NCI-H2196 treated with DMSO at 0.1 percent for 48 hours (cell line): Measurements from ENCODE around the gene AXIN1.

Source experiments
- DNase-seq: peaks from one replicate; lab custom pipeline; 2025; ENCODE audit not compliant: unreplicated experiment; lab: John Stamatoyannopoulos, UW

AXIN1 gene

DNA sequence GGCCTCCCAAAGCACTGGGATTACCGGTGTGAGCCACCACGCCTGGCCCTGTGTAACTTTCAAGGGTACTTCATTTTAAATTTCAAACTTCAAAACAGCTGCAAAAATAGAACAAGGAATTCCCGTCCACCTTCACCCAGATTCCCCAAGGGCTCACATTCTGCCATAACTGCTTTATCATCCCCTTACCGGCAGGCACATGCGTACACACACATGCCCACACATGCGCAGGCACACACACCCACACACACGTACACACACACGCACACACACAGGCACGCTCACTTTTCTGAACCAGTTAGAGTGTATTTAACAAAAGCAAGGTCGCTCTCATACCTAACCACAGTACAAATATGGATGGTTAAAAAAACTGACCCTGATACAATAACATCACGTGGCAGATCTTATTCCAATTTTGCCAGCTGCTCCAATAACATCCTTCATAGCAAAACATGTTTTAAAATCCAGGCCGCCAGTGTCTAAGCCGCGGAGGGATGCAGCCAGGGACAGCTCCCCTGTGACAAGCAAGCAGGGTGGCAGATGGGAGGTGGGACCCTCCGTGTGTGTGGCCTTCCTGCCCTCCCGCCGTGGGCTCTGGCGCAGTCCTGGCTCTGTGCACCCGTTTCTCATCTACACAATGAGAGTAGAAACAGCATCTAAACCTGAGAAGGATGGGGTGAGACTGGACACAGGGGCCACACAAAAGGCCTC lies 46.5 kb downstream of the AXIN1 start:
- no peak for DNase-seq

GRCh38 chr16:303760-304505 lies 48.6 kb downstream of the AXIN1 start:
- DNase-seq: no peak

- DNase-seq: no peak
Observed at GRCh38 chr16:301950-302349, 50.6 kb downstream of the AXIN1 start.

- no peak for DNase-seq
Observed at GRCh38 chr16:301235-301634, 51.3 kb downstream of the AXIN1 start.

GRCh38 chr16:297832-298231 lies 54.7 kb downstream of the AXIN1 start:
- DNase-seq: no peak

- no peak for DNase-seq
Observed at GRCh38 chr16:296806-297510, 55.6 kb downstream of the AXIN1 start.

DNA sequence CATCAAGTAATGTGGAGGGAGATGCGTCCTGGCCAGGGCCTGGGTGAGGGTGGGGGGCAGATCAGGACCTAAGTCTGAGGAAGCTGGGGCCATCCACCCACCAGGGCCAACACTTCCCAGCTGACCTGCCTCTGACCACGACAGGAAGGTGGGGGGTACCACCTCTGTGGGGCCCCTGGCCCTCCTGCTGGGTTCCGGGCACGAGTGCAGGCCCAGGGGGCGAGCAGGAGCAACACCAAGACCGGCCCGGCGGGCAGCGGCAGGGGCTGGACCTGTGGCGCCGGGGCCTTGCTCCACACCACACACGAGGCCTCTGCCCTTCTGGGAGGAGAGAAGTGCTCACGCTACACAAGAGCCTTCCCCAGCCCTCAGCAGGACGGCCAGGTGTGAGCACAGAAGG lies 56.2 kb downstream of the AXIN1 start:
- DNase-seq: no peak

- DNase-seq: no peak
Observed at GRCh38 chr16:293043-293775, 59.3 kb downstream of the AXIN1 start.

GRCh38 chr16:291539-291938 lies 61.0 kb downstream of the AXIN1 start:
- no peak for DNase-seq

DNA sequence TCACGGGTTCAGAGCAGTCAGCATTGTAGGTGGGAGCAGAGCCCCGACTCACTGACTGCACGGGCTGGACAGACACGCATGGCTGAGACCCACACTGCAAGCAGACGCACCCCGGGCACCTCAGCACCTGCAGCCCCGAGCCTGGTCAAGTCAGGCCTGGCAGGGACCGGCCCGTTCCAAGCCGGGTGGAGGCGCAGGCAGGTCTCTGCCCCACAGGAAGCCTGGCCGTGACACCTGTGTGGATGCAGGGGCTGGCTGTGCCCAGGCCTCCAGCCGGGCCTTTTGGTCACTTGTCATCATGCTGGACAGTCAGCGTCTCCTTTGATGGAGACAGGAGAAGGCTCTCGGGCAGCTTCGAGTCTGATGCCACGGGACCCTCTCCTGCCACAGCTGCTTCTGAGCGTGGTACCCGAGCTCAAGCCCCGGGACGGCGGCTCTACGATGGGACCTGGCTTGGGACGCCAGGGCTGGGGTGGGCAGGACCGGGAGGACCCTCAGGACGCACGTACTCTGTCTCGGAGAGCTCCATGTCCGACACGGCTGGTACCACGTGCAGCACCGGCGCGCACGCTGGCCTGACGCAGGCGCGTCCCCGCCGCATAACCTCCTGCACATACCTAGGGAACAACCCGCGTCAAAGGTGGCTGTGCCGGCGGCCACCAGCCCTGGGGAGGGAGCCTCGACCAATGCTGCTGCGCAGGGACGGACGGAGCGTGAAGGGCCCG lies 61.7 kb downstream of the AXIN1 start:
- DNase-seq: no peak

DNA sequence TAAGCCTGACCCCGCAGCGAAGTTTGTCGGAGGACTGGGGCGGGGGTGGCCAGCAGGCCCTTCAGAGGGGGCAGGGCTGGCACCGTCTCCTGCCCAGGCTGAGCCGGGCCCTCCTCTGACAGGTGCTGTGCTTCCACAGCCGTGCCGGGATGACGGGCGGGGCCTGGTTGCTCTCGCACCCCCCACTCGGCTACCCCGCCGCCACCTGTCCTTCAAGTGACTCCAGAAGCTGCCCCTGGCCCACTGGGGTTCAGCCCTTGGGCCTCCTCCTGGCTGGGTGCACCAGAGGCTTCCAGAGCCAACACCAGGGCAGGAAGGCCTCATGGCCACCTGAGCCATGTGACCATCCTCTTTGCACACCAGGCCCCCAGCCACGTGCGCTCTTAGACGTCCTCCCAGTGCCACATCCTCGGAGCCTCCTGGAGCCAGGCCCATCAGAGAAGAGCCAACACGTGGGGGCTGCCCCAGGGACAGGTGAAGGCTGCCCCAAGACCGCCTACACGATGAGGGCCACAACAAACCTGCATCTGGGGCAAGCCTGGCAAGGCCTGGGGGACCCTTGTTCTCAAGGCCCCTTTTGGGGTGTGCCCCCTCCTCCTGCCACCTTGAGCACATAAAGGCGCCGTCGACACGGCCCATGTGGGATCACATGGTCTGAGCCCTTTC lies 62.4 kb downstream of the AXIN1 start:
- DNase-seq: no peak

DNA sequence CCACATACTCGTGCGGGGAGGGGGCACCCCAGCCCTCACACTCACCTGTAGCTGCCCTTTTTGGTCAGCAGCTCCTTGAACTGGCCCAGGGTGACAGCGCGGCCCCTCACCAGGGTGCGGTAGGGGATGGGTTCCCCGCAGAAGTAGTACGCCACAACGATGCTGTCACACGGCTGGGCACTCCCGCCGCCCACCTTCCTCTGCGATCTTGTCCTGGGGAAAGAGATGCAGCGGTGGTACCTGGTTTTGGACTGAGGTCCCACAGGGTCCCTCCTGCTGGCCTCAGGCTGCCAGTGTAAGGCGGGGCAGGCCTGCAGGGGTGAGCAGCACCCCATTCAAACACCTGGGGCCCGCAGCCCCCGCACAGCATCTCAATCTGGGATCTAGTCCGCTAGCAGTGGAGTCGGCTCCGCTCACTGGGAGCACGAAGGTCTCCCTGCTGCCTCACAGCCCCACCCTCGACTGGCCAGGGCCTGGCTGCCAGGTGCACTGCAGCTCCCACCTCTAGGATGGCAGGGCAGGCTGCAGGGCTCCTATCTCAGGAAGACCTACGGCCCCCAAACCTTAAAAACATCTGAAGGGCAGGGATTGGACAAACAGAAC lies 63.0 kb downstream of the AXIN1 start:
- no peak for DNase-seq

DNA sequence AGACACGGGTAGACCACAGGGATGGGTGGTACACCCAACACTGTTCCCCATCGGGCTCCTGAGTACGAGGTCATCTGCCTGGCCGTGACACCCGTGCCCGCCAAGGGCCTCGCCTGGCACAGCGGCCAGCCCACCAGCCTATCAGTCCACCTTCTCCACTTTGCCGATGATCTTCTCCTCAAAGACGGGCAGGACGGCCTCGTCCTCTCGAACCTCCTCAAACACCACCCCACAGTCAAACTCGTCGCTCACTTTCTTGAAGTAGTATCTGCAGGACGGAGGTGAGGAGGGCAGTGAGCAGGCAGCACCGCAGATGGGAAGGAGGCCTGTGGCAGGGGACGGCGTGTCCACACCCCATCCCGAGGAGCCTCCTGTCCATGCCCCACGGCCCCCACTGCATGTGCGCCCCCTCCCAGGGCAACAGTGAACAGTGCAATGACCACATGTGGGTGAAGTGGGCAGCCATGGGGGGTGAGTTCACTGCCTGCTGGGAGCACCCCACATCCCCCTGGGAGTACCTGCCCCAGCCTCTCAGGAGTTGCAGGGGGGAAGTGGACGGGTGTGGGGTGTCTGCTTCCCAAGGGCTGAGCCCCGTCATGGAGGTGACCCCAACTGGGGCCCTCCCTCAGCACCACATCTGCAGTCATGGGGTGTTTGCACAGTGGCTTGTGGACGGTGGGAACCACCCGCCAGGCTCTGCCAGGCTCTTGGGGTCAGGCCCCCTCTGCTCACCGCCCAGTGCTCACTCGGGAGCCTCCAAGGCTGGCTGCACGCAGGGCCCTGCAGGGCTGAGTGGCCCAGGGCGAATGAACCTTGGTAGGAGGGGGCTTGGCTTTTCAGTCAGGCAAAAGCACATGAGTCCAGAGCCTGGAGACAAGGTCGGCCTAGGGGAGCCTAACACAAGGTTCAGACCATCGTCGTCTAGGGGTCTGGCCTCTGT lies 64.3 kb downstream of the AXIN1 start:
- DNase-seq: no peak

DNA sequence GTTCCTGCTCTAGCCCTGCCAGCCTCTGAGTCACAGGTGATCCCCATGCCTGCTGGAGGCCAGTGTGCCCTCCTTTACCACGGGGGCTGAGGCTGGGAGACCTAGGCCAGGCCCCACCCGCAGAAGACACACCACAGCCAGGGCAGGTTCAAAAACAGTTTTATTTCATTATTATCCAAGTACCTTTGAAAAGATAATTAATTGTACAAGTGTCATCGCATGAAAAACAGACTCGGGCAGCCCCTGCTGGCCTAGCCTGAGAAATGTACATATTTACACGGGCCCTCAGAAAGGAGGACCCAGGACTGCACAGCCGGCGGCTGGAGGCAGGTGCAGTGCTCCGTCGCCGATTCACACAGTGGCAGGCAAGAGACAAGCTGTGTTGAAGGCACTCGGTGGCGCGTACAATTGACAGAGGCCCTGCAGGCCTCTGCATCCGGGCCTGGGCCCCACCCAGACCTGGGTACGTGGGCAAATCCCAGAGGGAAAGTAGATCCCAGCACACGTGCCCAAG lies 65.2 kb downstream of the AXIN1 start:
- DNase-seq: peak; percentile 81

GRCh38 chr16:286491-287297 lies 65.8 kb downstream of the AXIN1 start:
- DNase-seq: no peak

GRCh38 chr16:285146-286055 lies 67.1 kb downstream of the AXIN1 start:
- DNase-seq: no peak
